GM18873 (cell line): Measurements from ENCODE around the gene FER.
"Not testable (repeated sequence)": the region's sequence is repeated elsewhere in the genome, so short reads cannot be mapped to it uniquely, and the experiment has no call there.

Source experiments
- ATAC-seq: cut with Tn5 transposase; IDR thresholded peaks from one replicate; pipeline ENCODE4 v1.9.1; 2021; ENCODE audit warnings: mild to moderate bottlenecking, moderate library complexity, moderate number of reproducible peaks; ENCODE audit not compliant: unreplicated experiment, low FRiP score

FER gene

DNA sequence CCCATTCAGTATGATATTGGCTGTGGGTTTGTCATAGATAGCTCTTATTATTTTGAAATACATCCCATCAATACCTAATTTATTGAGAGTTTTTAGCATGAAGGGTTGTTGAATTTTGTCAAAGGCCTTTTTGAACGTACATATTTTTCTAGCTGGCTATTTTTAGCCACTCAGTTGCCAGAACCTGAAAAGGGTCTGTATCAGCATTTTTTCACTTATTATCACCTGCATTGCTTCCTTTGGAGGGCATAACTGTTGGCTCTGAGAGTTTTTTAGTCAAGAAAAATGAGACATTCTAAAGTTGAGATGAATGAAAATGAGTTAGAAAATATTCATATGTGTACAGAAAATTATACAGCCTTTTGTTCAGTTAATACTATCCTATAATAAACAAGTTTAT lies 278.0 kb downstream of the FER start:
- not testable (repeated sequence) for ATAC-seq

DNA sequence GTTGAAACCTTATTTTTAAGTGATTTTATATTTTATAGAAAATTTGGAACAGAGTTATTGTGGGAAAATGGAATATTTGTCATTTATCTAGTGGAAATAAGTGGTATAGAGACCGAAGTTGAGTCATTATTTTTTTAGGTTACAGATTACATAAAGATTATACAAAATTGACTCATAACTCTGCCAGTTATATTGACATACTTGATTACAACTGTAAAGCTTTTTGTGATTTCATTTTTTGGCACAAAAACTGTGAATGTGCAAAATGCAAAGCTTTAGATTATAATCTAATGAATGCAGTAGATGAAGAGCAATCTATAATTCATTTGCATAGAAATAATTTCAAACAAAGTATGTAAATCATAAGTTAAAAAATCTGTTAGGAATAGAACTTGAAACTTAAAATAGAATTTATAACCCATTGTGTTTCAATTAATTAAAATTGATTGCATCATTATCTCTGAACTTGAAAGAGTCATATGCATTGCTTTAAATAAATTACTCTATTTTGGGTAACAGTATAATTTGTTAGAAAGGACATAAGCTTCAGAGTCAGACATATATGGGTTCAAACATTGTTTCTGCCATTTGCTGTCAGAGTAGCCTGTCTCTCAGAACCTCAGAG lies 280.4 kb downstream of the FER start:
- no peak for ATAC-seq

DNA sequence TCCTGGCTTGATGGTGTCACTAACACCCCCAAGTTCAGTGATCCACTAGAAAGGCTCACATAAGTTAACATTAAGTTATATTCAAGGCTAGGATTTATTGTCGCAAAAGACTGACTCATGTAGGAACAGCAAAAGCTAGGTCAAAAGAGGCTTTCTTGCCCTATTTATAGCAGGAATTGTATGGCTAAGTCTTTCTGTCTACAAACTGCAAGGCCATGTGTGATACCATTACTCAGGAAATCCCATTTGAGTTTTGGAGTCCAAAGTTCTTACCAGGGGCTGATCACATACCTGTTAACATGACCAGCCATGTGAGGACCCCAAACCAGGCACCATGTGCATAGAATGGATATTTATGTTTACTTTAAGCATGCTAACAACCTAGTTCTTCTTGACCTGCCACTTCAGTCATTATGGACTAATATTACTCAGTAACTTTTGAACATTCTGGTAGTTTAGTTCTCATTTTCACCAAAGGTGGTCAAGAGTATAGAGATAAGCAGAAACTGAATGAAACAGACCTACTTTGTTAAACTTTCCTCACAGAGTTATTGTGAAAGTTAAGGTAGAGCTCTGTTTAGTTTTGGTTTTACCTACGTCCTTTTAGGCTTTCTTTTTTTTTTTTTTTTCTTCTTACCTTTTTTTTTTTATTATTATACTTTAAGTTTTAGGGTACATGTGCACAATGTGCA lies 281.1 kb downstream of the FER start:
- peak; percentile 79 for ATAC-seq

DNA sequence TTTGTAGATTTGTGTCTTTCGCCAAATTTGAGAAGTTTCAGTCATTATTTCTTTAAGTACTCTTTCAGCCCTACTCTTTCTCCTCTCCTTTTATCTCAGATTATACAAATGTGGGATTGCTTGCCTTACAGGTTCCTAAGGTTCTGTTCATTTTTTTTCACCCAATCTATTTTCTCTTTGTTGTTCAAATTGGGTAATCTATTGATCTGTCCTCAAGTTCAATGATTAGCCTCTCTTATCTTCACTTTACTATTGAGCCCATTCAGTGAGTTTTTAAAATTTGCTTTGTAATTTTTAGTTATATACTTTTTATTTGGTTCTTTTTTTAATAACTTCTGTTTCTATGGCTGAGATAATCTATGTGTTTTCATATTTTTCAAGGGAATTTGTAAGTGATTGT lies 282.1 kb downstream of the FER start:
- no peak for ATAC-seq

- no peak for ATAC-seq
These were observed 282.9 kb downstream of the FER start for GRCh38 chr5:109030360-109031143.

- ATAC-seq: no peak
These were observed 286.6 kb downstream of the FER start for GRCh38 chr5:109034306-109034705.

- no peak for ATAC-seq
These were observed 287.7 kb downstream of the FER start for GRCh38 chr5:109035436-109035835.

DNA sequence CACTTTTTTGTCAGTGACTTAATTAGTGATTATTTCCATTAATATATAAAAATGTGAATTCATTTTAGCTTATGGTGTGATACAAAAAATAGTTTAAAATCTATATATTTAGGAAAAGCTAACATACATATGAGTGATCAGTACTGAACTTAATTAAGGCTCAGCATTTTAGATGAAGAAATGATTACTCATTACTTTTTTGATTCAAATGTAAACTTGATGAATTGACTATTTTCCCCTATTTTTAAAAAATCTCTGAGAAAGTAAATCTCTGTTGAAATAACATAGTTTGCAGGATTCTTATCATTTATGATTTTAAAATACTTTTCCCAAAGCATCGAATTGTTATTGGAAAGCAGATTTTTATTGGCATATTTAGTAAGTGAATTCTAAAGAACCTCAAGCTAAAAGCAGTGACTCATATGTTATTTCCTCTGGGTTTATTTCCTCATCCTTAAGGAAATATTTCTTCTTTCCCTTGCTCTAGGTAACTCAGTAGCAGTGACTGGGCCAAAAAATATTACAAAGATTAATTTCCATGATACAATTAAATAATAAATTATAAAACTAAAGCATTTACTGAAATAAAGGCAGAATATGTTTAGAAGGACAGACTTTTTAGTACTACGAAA lies 290.6 kb downstream of the FER start:
- no peak for ATAC-seq

DNA sequence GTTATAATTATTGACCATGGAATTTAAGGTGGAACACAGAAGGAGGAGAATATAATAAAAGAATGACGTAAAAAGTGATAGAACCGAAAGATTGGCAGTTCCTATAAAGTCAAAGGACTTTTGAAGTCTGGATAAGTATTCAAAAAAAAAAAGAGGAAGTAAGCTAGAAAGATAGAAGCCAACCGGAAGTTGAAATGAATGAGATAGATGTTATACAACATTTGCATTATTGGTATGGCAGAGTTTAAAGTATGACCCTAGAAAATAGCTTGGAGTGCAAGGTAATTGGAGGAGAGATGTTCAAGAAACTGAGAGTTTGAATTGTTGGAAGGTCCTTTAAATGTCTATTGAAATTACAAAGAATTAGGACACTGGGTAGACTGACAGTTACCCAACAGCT lies 293.6 kb downstream of the FER start:
- ATAC-seq: no peak

- ATAC-seq: no peak
These were observed 298.0 kb downstream of the FER start for GRCh38 chr5:109045710-109046109.

DNA sequence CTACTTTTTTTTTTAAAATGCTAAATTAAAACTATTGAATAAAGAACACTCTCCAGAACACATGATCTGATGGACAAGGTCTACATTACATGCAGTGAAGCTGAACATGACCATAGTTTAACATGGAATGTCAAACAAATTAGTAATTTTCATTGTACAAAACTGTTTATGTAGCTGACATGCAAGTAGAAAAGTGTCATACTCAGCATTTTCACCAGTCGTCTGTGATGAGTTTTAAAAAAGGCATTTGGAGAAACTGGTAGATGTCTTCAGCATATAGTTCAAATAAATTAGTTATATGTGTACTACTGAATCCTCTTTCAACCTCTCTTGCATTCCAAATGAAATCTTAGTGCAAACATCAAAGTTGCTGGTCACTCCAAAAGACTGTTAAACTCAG lies 301.9 kb downstream of the FER start:
- no peak for ATAC-seq

DNA sequence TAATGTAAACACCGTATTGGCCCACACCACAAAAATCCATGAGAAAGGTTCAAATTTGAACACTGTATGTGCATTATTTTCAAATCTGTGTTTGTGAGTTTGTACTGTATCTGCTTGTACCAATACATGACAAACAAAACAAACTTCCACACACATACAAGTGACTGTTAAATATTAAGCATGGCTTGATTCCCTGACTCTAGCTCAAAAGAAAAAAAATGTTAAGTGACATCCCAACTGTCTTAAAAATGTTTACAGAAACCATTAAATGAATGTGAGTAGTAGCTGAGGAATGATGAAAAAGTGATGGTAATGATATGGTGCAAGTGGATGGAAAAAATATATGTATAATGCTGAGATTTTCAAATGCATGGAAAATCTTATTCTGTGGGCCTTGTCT lies 302.6 kb downstream of the FER start:
- not testable (repeated sequence) for ATAC-seq

DNA sequence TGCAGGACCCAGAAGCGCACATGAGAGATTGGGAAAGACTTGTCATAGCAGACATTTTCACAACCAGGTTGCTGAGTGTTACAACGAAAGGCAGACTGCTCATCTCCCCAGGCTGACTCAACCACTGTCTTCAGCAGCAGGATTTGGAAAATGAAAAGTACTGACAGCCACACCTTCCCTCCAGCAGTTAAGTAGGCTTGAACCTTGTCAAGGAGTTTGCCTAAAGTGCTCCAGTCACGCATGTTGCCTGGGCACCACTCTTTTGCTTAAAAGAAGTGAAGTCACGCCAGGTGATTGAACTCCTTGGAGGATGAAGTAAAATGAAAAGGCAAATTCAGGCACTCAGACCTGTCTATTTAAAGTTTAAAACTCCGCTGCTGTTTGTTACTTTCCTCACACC lies 304.5 kb downstream of the FER start:
- ATAC-seq: not testable (repeated sequence)

GRCh38 chr5:109053995-109054417 lies 306.3 kb downstream of the FER start:
- ATAC-seq: no peak

DNA sequence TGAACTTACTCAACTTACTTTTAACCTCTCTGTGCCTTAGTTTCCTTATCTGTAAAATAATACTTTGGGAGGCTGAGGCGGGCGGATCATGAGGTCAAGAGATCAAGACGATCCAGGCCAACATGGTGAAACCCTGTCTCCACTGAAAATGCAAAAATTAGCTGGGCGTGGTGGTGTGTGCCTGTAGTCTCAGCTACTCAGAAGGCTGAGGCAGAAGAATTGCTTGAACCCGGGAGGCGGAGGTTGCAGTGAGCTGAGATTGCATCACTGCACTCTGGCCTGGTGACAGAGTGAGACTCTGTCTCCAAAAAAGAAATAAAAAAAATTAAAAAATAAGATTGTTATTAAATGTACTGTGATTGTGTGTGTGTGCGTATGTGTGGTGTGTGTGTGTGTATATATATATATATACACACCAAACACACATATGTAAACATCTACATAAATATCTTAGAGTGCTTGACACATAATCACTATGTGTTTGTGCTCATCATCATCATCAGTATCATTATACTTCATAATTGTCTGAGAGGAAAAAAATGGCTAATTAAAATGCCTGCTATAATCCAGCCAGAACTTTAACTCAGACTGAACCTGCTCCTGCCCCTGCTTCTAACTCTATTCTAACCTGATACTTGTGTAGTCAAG lies 312.8 kb downstream of the FER start:
- no peak for ATAC-seq

- no peak for ATAC-seq
These were observed 315.0 kb downstream of the FER start for GRCh38 chr5:109062664-109063063.

DNA sequence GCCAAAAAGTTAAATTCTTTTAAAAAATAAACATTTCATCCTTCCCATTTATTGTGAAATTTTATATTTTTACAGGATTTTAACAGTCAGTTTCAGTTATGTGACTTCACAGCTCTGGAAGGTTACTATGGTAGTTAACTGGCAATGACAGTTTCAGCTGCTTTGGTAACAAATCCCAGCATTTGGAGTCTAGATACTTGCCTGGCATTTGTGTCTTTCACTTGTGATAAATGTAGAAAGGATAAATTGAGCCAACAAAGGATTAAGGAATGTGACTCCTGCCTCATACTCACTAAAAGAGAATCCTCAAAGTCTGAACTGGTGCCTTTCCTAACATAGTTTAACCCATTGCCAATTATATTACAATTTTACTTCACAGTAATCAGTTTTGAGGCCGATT lies 315.5 kb downstream of the FER start:
- no peak for ATAC-seq

GRCh38 chr5:109076741-109077140 lies 329.0 kb downstream of the FER start:
- ATAC-seq: no peak

GRCh38 chr5:109078448-109078847 lies 330.8 kb downstream of the FER start:
- ATAC-seq: no peak

GRCh38 chr5:109080481-109080880 lies 332.8 kb downstream of the FER start:
- ATAC-seq: no peak

GRCh38 chr5:109080896-109081295 lies 333.2 kb downstream of the FER start:
- ATAC-seq: no peak
